22Rv1 (cell line): ENCODE measurements around the gene MAP1LC3A.

Source experiments
- ZFX ChIP-seq: fragments of 450-650 bp; IDR thresholded peaks from 2 replicates; pipeline ENCODE4 v1.6.1; 2017; ENCODE audit warnings: antibody characterized with exemption, borderline replicate concordance
- TF ChIP-seq, protein P1 (sequence below): fragments of 450-650 bp; IDR thresholded peaks from 2 replicates; pipeline ENCODE4 v1.5.1; 2017; ENCODE audit warnings: mild to moderate bottlenecking

DNA sequence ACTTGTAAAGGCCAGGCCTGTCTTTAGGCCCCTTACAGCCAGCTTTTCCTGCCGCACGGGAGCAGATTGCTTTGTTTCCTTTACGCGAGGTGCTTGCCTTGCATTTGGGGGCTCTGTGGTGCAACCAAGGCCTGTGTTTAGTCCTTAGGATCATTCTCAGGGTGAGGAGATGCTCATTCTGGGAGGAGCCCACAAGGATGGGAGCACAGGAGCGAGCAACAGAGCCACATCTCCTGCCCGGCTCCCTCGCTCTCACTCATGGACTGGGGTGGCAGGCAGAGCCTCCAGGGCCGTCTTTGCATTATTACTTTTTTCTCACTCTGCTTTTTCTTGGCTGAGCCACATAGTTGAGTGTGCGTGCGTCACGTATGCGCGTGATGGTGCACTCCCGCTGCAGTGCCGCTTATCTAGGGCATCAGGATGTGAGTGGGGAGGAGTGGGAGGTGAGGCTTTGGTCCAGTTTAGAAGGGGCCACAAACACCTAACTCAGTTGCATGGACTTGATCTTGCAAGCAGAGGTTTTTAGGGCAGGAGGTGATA, 23.1 kb upstream of the MAP1LC3A start:
- TF ChIP-seq, protein P1, sequence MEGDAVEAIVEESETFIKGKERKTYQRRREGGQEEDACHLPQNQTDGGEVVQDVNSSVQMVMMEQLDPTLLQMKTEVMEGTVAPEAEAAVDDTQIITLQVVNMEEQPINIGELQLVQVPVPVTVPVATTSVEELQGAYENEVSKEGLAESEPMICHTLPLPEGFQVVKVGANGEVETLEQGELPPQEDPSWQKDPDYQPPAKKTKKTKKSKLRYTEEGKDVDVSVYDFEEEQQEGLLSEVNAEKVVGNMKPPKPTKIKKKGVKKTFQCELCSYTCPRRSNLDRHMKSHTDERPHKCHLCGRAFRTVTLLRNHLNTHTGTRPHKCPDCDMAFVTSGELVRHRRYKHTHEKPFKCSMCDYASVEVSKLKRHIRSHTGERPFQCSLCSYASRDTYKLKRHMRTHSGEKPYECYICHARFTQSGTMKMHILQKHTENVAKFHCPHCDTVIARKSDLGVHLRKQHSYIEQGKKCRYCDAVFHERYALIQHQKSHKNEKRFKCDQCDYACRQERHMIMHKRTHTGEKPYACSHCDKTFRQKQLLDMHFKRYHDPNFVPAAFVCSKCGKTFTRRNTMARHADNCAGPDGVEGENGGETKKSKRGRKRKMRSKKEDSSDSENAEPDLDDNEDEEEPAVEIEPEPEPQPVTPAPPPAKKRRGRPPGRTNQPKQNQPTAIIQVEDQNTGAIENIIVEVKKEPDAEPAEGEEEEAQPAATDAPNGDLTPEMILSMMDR: no peak
- TF ChIP-seq ZFX: no peak
